ENCODE measurements around the gene CDC27.

- TF ChIP-seq, protein P1, sequence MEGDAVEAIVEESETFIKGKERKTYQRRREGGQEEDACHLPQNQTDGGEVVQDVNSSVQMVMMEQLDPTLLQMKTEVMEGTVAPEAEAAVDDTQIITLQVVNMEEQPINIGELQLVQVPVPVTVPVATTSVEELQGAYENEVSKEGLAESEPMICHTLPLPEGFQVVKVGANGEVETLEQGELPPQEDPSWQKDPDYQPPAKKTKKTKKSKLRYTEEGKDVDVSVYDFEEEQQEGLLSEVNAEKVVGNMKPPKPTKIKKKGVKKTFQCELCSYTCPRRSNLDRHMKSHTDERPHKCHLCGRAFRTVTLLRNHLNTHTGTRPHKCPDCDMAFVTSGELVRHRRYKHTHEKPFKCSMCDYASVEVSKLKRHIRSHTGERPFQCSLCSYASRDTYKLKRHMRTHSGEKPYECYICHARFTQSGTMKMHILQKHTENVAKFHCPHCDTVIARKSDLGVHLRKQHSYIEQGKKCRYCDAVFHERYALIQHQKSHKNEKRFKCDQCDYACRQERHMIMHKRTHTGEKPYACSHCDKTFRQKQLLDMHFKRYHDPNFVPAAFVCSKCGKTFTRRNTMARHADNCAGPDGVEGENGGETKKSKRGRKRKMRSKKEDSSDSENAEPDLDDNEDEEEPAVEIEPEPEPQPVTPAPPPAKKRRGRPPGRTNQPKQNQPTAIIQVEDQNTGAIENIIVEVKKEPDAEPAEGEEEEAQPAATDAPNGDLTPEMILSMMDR (IDR thresholded peaks at IDR 0.05): no peak
- TF ChIP-seq POLR2A (IDR thresholded peaks at IDR 0.05): no peak
Observed at GRCh38 chr17:47087093-47087492, 102.0 kb downstream of the CDC27 start.

Measured in right lobe of liver (tissue), 4 donors.